GM13976 (cell line): ENCODE data around the gene RCSD1.

Experiments used
- DNase-seq: peaks from one replicate; pipeline ENCODE4 v3.0.0; 2012; ENCODE audit warnings: low spot score
- in situ Hi-C: fragments of 300-500 bp; cut with MboI; formaldehyde crosslinking; loops from one replicate; pipeline ENCODE4 v1.12.0; 2022; ENCODE audit warnings: low sequenced_read_pairs, mixed read lengths, inconsistent platforms; ENCODE audit not compliant: unreplicated experiment
- TF ChIP-seq, protein P1 (sequence below): IDR thresholded peaks from 2 replicates; pipeline ENCODE4 v1.5.1; 2012; ENCODE audit warnings: borderline replicate concordance, mild to moderate bottlenecking; ENCODE audit not compliant: insufficient read depth; ENCODE audit errors: extremely low read depth, missing control alignments, control extremely low read depth

RCSD1 gene

DNA sequence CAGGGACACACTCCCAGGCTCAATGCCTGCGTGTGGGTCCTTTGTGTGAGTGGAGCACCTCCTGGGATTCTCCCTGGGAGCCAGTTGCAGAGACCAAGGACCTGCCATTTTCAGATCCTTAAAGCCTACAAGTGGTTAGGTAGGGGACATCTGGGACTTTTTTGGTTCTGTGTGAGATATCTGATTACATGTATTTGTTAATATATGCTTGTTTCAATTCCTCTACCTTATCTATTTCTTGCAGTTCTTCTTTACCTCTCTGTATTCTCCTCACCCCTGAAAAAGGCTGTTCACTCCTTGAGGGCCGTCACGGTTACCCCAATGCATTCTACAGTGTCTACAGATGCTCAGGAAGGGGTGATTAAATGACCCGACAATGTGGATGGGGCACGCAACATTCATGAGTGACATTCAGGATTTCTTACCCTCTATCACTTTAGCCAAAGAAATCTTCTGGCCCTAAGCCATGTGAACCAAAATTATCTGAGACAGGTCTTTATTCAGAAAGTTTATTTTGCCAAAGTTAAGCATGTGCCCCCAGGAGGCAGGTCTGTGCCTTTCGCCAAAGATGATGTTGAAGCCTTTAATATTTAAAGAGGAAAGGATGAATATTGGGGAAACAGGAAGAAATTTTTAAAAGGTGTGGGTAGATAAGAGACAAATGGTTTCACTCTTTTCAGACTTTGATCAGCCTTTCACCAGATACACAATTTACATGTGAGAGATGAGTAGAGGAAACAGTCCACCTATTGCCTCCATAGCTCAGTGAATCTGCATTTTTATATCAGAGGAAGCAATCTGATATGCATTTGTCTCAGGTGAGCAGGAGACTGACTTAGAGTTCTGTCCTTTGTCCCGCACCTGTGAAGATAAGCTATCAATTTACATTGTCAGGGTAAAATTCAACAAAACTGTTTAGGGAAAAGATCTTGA is 47.1 kb downstream of the RCSD1 start:
- no peak for DNase-seq
- TF ChIP-seq, protein P1, sequence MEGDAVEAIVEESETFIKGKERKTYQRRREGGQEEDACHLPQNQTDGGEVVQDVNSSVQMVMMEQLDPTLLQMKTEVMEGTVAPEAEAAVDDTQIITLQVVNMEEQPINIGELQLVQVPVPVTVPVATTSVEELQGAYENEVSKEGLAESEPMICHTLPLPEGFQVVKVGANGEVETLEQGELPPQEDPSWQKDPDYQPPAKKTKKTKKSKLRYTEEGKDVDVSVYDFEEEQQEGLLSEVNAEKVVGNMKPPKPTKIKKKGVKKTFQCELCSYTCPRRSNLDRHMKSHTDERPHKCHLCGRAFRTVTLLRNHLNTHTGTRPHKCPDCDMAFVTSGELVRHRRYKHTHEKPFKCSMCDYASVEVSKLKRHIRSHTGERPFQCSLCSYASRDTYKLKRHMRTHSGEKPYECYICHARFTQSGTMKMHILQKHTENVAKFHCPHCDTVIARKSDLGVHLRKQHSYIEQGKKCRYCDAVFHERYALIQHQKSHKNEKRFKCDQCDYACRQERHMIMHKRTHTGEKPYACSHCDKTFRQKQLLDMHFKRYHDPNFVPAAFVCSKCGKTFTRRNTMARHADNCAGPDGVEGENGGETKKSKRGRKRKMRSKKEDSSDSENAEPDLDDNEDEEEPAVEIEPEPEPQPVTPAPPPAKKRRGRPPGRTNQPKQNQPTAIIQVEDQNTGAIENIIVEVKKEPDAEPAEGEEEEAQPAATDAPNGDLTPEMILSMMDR: no peak
- in situ Hi-C loops: no loop called here

DNA sequence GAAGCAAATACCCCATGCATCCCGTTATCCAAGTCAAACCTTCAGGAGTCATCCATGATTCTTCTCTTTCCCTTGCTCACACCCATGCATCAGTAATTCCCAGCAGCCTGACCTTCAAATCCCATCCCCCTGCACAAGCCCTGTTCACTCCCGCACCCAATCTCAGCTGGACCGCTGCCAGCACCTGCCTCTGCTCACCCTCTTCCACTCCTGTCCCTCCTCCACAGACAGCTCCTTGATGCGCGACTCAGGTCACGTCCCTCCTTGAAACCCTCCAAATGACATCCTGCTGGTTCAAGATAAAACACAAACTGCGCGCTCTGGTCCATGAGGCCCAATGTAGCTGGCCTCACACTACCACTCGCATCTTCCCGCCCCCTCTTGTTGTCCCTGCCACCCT is 48.4 kb downstream of the RCSD1 start:
- in situ Hi-C loops: no loop called here
- no peak for DNase-seq
- TF ChIP-seq, protein P1: no peak

DNA sequence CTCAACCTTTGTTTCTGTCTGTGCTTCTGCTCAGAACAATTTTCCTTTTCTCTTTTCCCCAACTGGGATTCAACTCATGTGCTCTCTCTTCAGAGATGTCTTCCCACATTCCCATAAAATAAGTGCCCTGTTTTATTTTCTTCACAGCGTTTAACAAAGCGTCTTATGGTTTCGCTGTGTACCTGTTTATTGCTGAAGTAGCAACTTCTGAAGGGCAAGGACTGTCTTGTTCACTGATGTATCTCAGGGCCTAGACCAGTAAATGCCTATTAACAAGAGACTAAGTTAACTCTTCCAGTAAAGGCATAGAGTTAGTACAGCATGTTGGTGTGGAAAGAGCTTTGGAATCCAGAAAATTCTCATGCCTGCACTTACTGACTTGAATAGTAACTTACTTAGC is 48.8 kb downstream of the RCSD1 start:
- DNase-seq: no peak
- in situ Hi-C loops: no loop called here
- TF ChIP-seq, protein P1: no peak

DNA sequence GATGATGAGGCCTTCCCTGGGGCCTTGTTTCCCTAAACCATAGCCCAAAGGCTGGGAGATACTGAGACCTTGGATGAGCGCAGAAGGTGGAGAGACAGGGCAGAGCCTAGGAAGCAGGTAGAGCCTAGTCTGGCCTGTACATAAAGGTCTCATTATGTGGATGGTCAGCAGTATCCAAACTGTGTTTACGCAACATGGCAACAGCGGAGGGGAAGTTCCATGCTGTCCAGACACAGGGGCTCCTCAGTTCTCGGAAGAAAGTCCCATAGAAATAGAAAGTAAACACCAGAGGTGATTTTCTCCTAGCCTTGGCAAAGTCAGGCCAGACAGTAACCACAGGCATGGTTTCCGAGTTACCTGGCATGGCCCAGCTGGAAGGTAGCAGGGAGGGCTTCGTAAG is 49.7 kb downstream of the RCSD1 start:
- TF ChIP-seq, protein P1: no peak
- in situ Hi-C loops: no loop called here
- no peak for DNase-seq

DNA sequence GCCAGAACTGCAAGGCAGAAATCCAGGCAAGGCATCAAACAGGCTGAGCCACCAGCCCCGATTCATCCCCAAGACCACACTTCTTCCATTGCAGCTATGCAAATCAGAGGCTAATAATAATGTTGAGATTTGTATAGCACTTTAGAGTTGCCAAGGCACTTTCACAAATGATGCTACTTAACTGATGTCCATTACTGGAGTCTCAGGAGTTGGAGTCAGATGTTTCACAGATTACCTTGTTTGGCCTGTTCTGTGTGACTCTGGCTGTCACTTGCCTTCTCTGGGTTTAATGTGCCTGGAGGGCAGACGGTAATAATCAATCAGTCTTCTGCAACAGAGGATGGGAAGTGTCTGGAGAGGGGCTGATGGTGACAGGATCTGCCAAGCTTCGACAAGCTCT is 51.0 kb downstream of the RCSD1 start:
- DNase-seq: no peak
- TF ChIP-seq, protein P1: no peak
- in situ Hi-C loops: no loop called here

DNA sequence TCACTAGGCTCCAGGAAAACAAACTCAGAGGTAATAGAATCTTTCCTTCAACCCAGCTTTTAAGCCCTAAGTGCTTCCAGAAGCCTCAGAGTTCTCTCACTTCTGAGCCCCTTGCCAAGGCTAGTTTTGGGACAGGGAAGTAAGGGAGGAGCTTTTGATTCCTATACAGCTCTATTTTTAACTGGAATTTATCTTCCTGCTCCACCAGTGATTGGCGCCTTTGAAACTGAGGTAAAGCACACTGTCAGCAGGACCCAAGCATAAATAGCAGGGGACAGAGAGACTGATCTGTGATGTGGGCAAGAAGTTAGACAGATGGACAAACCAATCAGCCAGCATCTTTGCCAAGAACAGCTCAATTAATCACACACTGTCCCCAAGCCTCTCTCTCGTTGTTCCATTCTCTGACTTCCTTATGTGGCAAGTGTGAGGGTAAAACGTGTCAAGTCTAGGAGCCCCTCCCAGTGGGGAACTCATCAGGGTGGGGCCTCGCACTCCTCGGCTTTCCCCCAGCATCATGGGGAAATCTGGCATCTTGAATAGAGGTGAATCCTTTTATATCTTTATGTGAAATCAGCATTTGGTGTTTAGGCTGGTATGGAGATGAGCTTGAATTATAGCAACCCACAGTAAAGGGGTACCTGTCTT is 51.5 kb downstream of the RCSD1 start:
- TF ChIP-seq, protein P1: no peak
- in situ Hi-C loops: no loop called here
- DNase-seq: no peak
